NCI-H748 (cell line): ENCODE results near the gene MEGF11.

Source experiments
- DNase-seq: peaks from one replicate; lab custom pipeline; 2025; ENCODE audit not compliant: unreplicated experiment; lab: John Stamatoyannopoulos, UW

The MEGF11 gene

GRCh38 chr15:66123799-66124198 lies 129.8 kb downstream of the MEGF11 start:
- DNase-seq, result no peak

DNA sequence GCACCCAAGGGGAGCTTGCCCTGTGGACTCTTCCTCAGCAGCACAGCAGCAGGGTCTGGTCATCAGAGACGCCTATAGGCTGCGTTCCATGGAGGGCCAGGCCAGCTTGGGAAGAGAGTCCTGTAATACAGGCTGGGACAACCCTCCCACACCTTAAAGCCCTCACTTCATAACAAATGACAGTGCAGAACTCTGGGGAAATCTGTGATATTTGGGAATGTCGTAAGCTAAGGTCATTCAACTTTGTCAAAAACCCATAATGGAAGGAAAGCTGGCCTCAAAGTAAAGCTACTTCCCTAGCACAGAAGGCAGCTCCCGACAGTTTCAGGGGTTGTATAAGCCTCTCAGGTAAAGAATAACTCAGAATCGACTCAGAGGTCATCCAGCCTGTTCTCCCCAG lies 133.1 kb downstream of the MEGF11 start:
- DNase-seq, result no peak

GRCh38 chr15:66117841-66118240 lies 135.7 kb downstream of the MEGF11 start:
- DNase-seq, result no peak

- peak; percentile 67 for DNase-seq
Measured at GRCh38 chr15:66115568-66116206, 137.9 kb downstream of the MEGF11 start.

GRCh38 chr15:66114863-66115425 lies 138.6 kb downstream of the MEGF11 start:
- no peak for DNase-seq

DNA sequence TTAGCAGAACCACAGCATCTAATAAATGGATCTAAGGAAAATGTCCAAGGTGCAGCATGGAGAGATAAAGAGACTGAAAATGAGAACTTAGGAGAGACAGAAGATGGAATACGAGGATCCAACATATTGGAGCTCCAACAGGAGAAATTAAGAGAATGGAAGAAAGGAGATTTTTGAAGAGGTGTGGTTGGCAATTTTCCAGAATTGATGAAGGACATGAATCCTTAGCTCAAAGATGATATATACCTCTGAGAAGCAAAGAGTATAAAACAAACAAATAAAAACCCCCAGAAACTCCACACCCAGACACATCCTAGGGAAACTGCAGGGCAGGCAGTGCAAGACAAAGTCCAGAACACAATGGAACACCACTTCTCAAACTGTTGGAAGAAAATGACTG lies 141.2 kb downstream of the MEGF11 start:
- no peak for DNase-seq

DNA sequence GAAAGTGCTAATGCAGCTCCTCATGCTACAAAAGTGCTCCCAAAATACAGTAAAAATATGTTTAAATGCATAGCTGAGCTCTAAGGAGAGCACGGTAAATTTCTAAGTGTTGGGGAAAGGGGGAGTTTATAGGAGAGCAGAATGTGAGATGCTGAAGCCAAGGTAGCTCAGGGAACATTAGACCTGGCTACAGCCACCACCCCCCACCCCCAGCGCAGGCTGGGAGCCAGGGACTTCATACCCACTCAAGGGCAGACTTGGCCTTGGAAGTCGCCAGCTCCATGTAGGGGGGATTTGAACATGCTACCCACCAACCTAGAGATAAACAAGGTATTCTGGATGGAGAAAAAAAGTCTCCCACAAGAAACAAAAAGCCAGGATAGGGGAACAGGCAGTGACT lies 142.2 kb downstream of the MEGF11 start:
- no peak for DNase-seq

GRCh38 chr15:66110864-66111263 lies 142.7 kb downstream of the MEGF11 start:
- no peak for DNase-seq

- DNase-seq, result no peak
Measured at GRCh38 chr15:66109826-66110225, 143.7 kb downstream of the MEGF11 start.

DNA sequence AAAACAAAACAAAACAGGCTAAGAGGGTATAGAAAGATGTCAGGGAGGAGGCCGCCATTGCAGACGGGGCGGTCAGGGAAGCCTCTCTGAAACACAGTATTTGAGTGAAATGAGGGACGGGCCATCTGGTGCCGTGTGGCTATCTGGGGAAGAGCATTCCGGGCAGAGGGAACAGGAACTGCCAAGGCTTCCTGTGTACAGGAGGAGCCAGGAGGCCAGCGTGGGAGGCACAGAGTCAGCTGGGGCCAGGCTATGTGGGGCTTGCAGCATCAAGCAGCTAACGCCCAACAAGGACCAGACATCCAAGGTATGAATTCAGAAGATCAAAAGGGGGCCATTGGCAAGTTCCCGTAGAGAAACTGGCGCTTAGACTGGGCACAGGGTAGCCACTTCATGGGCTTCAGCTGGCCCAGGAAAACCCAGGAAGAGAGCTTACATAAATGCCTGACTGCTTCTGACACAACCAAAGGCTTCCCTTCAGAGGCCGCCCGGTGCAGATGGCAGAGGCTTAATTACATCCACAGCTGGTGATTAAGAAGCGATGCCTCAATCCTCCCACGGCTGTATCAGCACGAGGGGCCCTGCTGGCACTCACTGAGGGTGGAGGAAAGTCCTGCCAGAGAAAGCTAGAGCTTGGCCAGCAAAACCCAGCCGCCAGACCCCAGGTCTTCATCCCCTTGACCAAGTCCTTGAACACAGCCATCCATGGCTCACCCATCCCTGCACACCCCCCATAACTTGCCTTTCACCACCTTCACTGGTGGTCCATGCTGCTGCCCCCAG lies 144.9 kb downstream of the MEGF11 start:
- DNase-seq, result no peak

GRCh38 chr15:66107070-66107469 lies 146.5 kb downstream of the MEGF11 start:
- no peak for DNase-seq

DNA sequence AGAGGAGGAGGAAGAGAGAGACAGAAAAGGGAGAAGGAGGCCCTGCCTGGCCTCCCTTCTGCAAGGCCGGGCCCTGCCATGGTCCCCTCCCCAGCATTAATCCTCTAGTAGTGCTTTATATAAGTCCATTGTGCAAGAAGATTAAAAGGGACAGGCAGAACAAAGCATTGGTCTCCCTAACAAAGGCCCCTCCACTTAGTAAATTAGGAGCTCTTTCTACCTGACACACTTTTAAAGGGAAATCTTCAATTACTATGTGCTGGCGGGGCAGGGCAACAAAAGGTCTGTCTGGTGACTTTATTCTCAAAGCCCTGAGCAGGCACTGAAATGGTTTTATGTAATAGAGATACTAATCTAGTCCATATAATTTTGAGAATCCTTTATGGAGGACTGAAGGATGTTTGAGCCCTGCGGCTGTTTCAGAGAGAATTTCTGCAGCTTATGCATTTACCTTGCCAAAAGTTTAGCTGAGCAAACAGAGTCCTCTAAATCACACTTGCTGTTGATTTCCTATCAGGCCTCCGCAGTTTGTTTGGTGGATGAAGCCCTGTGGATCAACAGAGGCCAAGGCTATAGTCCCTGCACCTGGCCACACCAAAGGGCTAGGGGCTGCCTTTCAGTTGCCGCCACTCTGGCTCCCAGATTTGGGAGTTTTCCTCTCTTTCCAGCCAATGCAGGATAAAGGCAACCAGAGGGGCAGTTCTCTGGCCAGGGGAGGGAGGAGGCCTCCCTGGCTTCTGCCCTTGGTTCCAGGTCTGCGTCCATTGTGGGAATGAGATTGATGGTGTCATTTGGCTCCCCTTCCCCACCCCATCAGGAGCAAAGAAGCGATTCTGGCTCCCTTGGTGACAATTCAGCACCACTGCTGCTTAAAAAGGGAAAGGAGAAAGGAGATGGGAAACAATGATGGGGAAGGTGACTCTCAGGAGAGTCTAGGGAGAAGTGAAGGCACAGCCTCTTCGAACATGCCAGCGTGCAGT lies 148.0 kb downstream of the MEGF11 start:
- DNase-seq, result peak; percentile 1

DNA sequence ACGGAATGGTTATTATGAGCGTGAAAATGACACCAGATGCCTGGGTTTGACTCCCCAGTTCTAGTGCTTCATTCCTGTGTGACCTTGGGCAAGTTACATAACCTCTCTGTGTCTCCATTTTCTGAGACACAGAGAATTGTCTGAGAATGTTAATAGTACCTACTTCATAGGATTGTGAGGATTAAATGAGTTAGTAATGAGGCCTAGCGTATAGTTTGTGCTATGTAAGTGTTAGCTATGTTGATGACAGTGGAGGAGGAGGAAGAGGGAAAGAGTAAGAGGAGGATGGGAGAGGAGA lies 150.3 kb downstream of the MEGF11 start:
- DNase-seq, result no peak

DNA sequence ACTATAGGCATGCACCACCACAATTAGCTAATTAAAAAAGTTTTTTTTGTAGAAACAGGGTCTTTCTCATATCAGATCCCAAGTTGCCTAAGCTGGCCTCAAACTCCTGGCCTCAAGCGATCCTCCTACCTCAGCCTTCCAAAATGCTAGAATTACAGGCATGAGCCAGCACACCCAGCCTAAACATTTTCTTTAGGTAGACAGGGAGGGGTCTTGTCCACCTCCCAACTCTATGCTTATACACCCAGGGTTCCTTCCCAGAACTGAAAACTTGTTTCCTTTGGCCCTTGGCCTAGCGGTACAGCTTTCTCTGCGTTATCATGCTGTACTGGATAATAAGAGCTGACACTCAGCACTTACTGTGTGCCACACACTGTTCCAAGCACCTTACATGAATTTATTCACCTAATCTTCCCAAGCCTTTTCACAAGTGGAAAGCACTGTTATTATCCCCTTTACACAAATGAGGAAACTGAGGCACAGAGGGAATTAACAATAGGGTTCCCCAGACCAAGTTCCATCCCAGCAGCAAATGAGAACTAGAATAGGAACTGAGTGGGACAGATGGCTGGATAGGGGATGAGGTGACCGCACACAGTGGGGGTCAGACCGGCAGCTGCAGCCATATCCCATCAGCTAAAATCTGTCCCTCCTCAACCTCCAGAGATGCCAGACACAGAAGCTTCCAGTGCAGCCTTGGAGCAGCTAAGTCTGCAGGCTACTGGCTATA lies 150.8 kb downstream of the MEGF11 start:
- no peak for DNase-seq

GRCh38 chr15:66101715-66102395 lies 151.7 kb downstream of the MEGF11 start:
- DNase-seq, result no peak

DNA sequence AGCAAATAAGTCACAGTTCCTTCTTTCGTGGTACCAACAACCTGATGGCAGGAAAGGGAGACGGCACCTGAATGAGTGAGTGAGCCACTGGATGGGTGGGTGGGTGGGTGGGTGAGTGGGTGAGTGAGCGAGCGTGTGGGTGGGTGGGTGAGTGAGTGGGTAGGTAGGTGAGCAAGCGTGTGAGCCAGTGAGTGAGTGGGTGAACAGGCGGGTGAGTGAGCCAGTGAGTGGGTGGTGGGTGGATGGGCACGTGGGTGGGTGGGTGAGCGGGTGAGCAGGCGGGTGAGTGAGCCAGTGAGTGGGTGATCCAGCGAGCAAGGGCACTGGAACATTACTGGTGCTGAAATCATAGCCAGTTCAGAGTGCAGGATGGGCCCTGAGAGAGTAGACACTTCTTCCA lies 152.8 kb downstream of the MEGF11 start:
- no peak for DNase-seq

GRCh38 chr15:66099950-66100671 lies 153.4 kb downstream of the MEGF11 start:
- DNase-seq, result no peak

- no peak for DNase-seq
Measured at GRCh38 chr15:66098022-66098363, 155.6 kb downstream of the MEGF11 start.

GRCh38 chr15:66097151-66098021 lies 156.2 kb downstream of the MEGF11 start:
- no peak for DNase-seq
